HG02852 (cell line): ENCODE data around the gene CPAMD8.

Experiments
- ATAC-seq: cut with Tn5 transposase; IDR thresholded peaks from one replicate; pipeline ENCODE4 v1.9.1; 2021; ENCODE audit warnings: mild to moderate bottlenecking, moderate library complexity; ENCODE audit not compliant: unreplicated experiment

The CPAMD8 gene

GRCh38 chr19:16849168-16849567, 177.4 kb downstream of the CPAMD8 start:
- no peak for ATAC-seq

- ATAC-seq: no peak
Measured at GRCh38 chr19:16847430-16847829, 179.2 kb downstream of the CPAMD8 start.

- no peak for ATAC-seq
Measured at GRCh38 chr19:16846901-16847300, 179.7 kb downstream of the CPAMD8 start.
